Activated naive CD4-positive, alpha-beta T cell treated with anti-CD3 and anti-CD28 coated beads, Interleukin-2, amount 50 U/mL, for 72 hours (primary cell): ENCODE results near the gene CADM4. TPM values are rescaled to one million over a fixed set of nuclear protein-coding genes. Genes with fewer than 3 reads are reported as not detected.
"Not testable (repeated sequence)": the region's sequence is repeated elsewhere in the genome, so short reads cannot be mapped to it uniquely, and the experiment has no call there.

ENCODE experiments used
- ATAC-seq, 2 donors: fragments of 150-1000 bp; cut with Tn5 transposase; 2 replicates each; pipeline ENCODE4 v1.10.0; 2021; ENCODE audit warnings: mild to moderate bottlenecking in 2 of 2, moderate library complexity in 2 of 2
- DNase-seq, 2 donors: peaks; one replicate each; pipeline ENCODE4 v3.0.0; 2021 to 2022; ENCODE audit warnings: low spot score in 2 of 2
- H3K27ac Mint-ChIP-seq, 2 donors: one replicate each; pipeline ENCODE4 v1.8.0; 2022; ENCODE audit warnings: mild to moderate bottlenecking in 2 of 2, mixed read lengths in 2 of 2
- H3K36me3 Mint-ChIP-seq, 2 donors: one replicate each; pipeline ENCODE4 v1.8.0; 2022; ENCODE audit warnings: mixed read lengths in 2 of 2
- H3K9me3 Mint-ChIP-seq, 2 donors: one replicate each; pipeline ENCODE4 v1.8.0; 2022; ENCODE audit warnings: mixed read lengths in 2 of 2
- total RNA-seq, 2 donors: library from RNA; stranded (reverse); gene quantifications; one replicate each; pipeline ENCODE4 v1.2.3, GENCODE V29; 2022

CADM4 gene
- total RNA-seq, 2 donors from 2014 or later: 0.58 to 0.66 TPM

GRCh38 chr19:43668406-43669109, 28.9 kb upstream of the CADM4 start:
- H3K36me3 Mint-ChIP-seq: peaks cover 5 to 31% of the 10 kb centered on the region in 2 donors
- ATAC-seq (peak; percentile 85 to 92), DNase-seq (peak; percentile 94 to 95)
- H3K27ac Mint-ChIP-seq: peak overlapping the region; percentile 56 to 77
- peaks cover 0 to 4% of the 10 kb centered on the region in 2 donors for H3K9me3 Mint-ChIP-seq

- no peak for ATAC-seq
- Mint-ChIP-seq H3K36me3 (peaks cover 5 to 32% of the 10 kb centered on the region in 2 donors), H3K9me3 (peaks cover 0 to 4% of the 10 kb centered on the region in 2 donors), H3K27ac (peak overlapping the region; percentile 77 to 88)
- no peak for DNase-seq
These were observed 28.3 kb upstream of the CADM4 start for GRCh38 chr19:43667876-43668405.

- H3K27ac Mint-ChIP-seq: no peak overlapping the region
- no peak for DNase-seq
These were observed 27.7 kb upstream of the CADM4 start for GRCh38 chr19:43667126-43667875.

GRCh38 chr19:43664018-43664417, 24.4 kb upstream of the CADM4 start:
- Mint-ChIP-seq H3K36me3 (peaks cover 11 to 50% of the 10 kb centered on the region in 2 donors), H3K9me3 (peaks cover 5 to 10% of the 10 kb centered on the region in 2 donors), H3K27ac (peak overlapping the region in 1 of 2 donors; percentile 60)
- no peak for ATAC-seq
- no peak for DNase-seq

More at GRCh38 chr19:43667126-43667875, 27.7 kb upstream of the CADM4 start:
- no peak for ATAC-seq
- Mint-ChIP-seq H3K36me3 (peaks cover 5 to 37% of the 10 kb centered on the region in 2 donors), H3K9me3 (peaks cover 0 to 4% of the 10 kb centered on the region in 2 donors)

- ATAC-seq (no peak), DNase-seq (no peak)
- Mint-ChIP-seq H3K36me3 (peaks cover 6 to 47% of the 10 kb centered on the region in 2 donors), H3K27ac (peak overlapping the region in 1 of 2 donors; percentile 91), H3K9me3 (peaks cover 9 to 17% of the 10 kb centered on the region in 2 donors)
These were observed 22.8 kb upstream of the CADM4 start for GRCh38 chr19:43662487-43662886.

GRCh38 chr19:43660971-43661360, 21.3 kb upstream of the CADM4 start:
- peaks cover 6 to 44% of the 10 kb centered on the region in 2 donors for H3K36me3 Mint-ChIP-seq

GRCh38 chr19:43660301-43660970, 20.8 kb upstream of the CADM4 start:
- no peak for ATAC-seq
- Mint-ChIP-seq H3K36me3 (peaks cover 6 to 49% of the 10 kb centered on the region in 2 donors), H3K9me3 (peaks cover 9 to 21% of the 10 kb centered on the region in 2 donors), H3K27ac (no peak overlapping the region)
- DNase-seq: no peak

More at GRCh38 chr19:43660971-43661360, 21.3 kb upstream of the CADM4 start:
- DNase-seq (no peak), ATAC-seq (no peak)
- Mint-ChIP-seq H3K9me3 (peaks cover 9 to 21% of the 10 kb centered on the region in 2 donors), H3K27ac (no peak overlapping the region)

GRCh38 chr19:43658494-43658893, 18.8 kb upstream of the CADM4 start:
- Mint-ChIP-seq H3K9me3 (peaks cover 9 to 18% of the 10 kb centered on the region in 2 donors), H3K27ac (no peak overlapping the region), H3K36me3 (peaks cover 6 to 37% of the 10 kb centered on the region in 2 donors)
- DNase-seq (no peak), ATAC-seq (no peak)

- DNase-seq: no peak
- peaks cover 9 to 18% of the 10 kb centered on the region in 2 donors for H3K9me3 Mint-ChIP-seq
- H3K36me3 Mint-ChIP-seq: peaks cover 6 to 37% of the 10 kb centered on the region in 2 donors
- H3K27ac Mint-ChIP-seq: no peak overlapping the region
- ATAC-seq: no peak
These were observed 18.4 kb upstream of the CADM4 start for GRCh38 chr19:43658001-43658400.

GRCh38 chr19:43656436-43656835, 16.8 kb upstream of the CADM4 start:
- DNase-seq: no peak
- no peak for ATAC-seq
- H3K27ac Mint-ChIP-seq: no peak overlapping the region
- peaks cover 9 to 18% of the 10 kb centered on the region in 2 donors for H3K9me3 Mint-ChIP-seq
- peaks cover 6 to 31% of the 10 kb centered on the region in 2 donors for H3K36me3 Mint-ChIP-seq

- DNase-seq: no peak
- peaks cover 0 to 13% of the 10 kb centered on the region in 2 donors for H3K36me3 Mint-ChIP-seq
- no peak for ATAC-seq
- no peak overlapping the region for H3K27ac Mint-ChIP-seq
- H3K9me3 Mint-ChIP-seq: peaks cover 0 to 4% of the 10 kb centered on the region in 2 donors
These were observed 12.9 kb upstream of the CADM4 start for GRCh38 chr19:43652546-43652874.

- Mint-ChIP-seq H3K9me3 (no peaks in the 10 kb centered on the region), H3K36me3 (peaks cover 0 to 8% of the 10 kb centered on the region in 2 donors), H3K27ac (no peak overlapping the region)
- DNase-seq: peak in 1 of 2 donors; percentile 40
- peak; percentile 37 to 48 for ATAC-seq
These were observed 12.3 kb upstream of the CADM4 start for GRCh38 chr19:43651758-43652545.

GRCh38 chr19:43650276-43650675, 10.6 kb upstream of the CADM4 start:
- H3K27ac Mint-ChIP-seq, DNase-seq, ATAC-seq, H3K9me3 Mint-ChIP-seq, H3K36me3 Mint-ChIP-seq: not testable (repeated sequence)

- Mint-ChIP-seq H3K27ac (no peak overlapping the region), H3K9me3 (peaks cover 0 to 4% of the 10 kb centered on the region in 2 donors), H3K36me3 (peaks cover 6 to 7% of the 10 kb centered on the region in 2 donors)
- DNase-seq: no peak
- no peak for ATAC-seq
These were observed 9.9 kb upstream of the CADM4 start for GRCh38 chr19:43649514-43649913.

- peaks cover 0 to 4% of the 10 kb centered on the region in 2 donors for H3K9me3 Mint-ChIP-seq
- H3K36me3 Mint-ChIP-seq: peaks cover 6 to 7% of the 10 kb centered on the region in 2 donors
- DNase-seq: no peak
- ATAC-seq: no peak
- H3K27ac Mint-ChIP-seq: no peak overlapping the region
These were observed 9.0 kb upstream of the CADM4 start for GRCh38 chr19:43648633-43649032.

GRCh38 chr19:43644181-43644580, 4.5 kb upstream of the CADM4 start:
- H3K27ac Mint-ChIP-seq: no peak overlapping the region
- H3K36me3 Mint-ChIP-seq: peaks cover 6 to 7% of the 10 kb centered on the region in 2 donors

More at GRCh38 chr19:43644181-43644580, 4.5 kb upstream of the CADM4 start:
- DNase-seq (no peak), ATAC-seq (no peak)
- H3K9me3 Mint-ChIP-seq: peaks cover 0 to 4% of the 10 kb centered on the region in 2 donors
